Spleen (tissue), 11 donors: ENCODE measurements around the gene GSTK1. TPM values are rescaled to one million over a fixed set of nuclear protein-coding genes. Genes with fewer than 3 reads are reported as not detected.

Source experiments
- DNase-seq: peaks from one replicate; pipeline ENCODE4 v3.0.0-alpha.2; 2020
- H3K27ac ChIP-seq, 8 donors: fragments of 200-600 bp; sonication (generic) in 7 of 8; 1 replicate in 4 of 8; 2 replicates in 4 of 8; pipeline versions ENCODE4 v1.5.0 to v1.8.0; 2016 to 2021; ENCODE audit warnings: inconsistent platforms in 4 of 8, mild to moderate bottlenecking in 4 of 8, moderate library complexity in 1 of 8
- H3K27me3 ChIP-seq, 7 donors: fragments of 200-600 bp; sonication (generic) in 6 of 7; replicated peaks in 1 of 7; 1 replicate in 4 of 7; 2 replicates in 3 of 7; pipeline versions ENCODE4 v1.5.0 to v1.8.0; 2016 to 2021; ENCODE audit warnings: inconsistent platforms in 3 of 7, mild to moderate bottlenecking in 1 of 7
- H3K36me3 ChIP-seq, 6 donors: fragments of 200-600 bp; sonication (generic) in 5 of 6; 1 replicate in 4 of 6; 2 replicates in 2 of 6; pipeline versions ENCODE4 v1.5.0 to v1.8.0; 2016 to 2021; ENCODE audit warnings: inconsistent platforms in 2 of 6
- H3K4me1 ChIP-seq, 6 donors: fragments of 200-600 bp; sonication (generic) in 5 of 6; 1 replicate in 3 of 6; 2 replicates in 3 of 6; pipeline versions ENCODE4 v1.5.0 to v1.8.0; 2016 to 2021; ENCODE audit warnings: inconsistent platforms in 3 of 6
- H3K4me3 ChIP-seq, 8 donors: fragments of 200-600 bp; sonication (generic) in 7 of 8; 1 replicate in 4 of 8; 2 replicates in 4 of 8; pipeline versions ENCODE4 v1.5.0 to v1.8.0; 2016 to 2021; ENCODE audit warnings: inconsistent platforms in 4 of 8, mild to moderate bottlenecking in 4 of 8, moderate library complexity in 2 of 8
- H3K9me3 ChIP-seq, 8 donors: fragments of 200-600 bp; sonication (generic) in 7 of 8; 1 replicate in 4 of 8; 2 replicates in 4 of 8; pipeline versions ENCODE4 v1.5.0 to v1.8.0; 2016 to 2021; ENCODE audit warnings: inconsistent platforms in 4 of 8
- POLR2A ChIP-seq, 3 donors: fragments of 450-650 bp; IDR thresholded peaks; one replicate each; pipeline ENCODE4 v1.5.1; 2017; ENCODE audit warnings: antibody characterized with exemption in 3 of 3, mild to moderate bottlenecking in 1 of 3
- POLR2AphosphoS5 ChIP-seq, 3 donors: sonication (generic); formaldehyde crosslinking; IDR thresholded peaks; one replicate each; pipeline ENCODE4 v1.5.1; 2017; ENCODE audit warnings: antibody characterized with exemption in 3 of 3
- WGBS, 5 donors: extraction: QIAGEN DNeasy Blood & Tissue Kit in 3 of 5; methylation state at CpG; one replicate each; pipeline versions ENCODE4 v1.1.5 to v1.1.7; 2013 to 2018; 5-methylcytosine and 5-hydroxymethylcytosine counted together
- intact Hi-C: fragments of 100-400 bp; cut with DNase I; formaldehyde crosslinking; loops from one replicate; pipeline ENCODE4 v1.15.0; 2023; ENCODE audit warnings: low total_unique reads
- polyA plus RNA-seq, 3 donors: library from polyadenylated mRNA; stranded (reverse); fragments of 200-250 nt; gene quantifications; one replicate each; pipeline ENCODE4 v1.2.1, GENCODE V29; 2013
- total RNA-seq, 7 donors: library from RNA; depleted of rRNA in 3 of 7; stranded (reverse); fragments of >200 nt in 3 of 7; fragmentation: NEBNext Ultra II Directional in 4 of 7; extraction: Animal tissue kit (Norgen Biotek cat#: 25700) in 4 of 7; gene quantifications; one replicate each; pipeline versions ENCODE4 v1.1.0 to v1.2.1, GENCODE V29; 2016 to 2021
- TF ChIP-seq, protein P1 (sequence below), 11 experiments: fragments of 200-600 bp in 7 of 11; fragments of 450-650 bp in 4 of 11; sonication (generic) in 4 of 11; IDR thresholded peaks in 8 of 11; conservative IDR thresholded peaks in 3 of 11; 1 replicate in 7 of 11; 2 replicates in 4 of 11; pipeline versions ENCODE4 v1.4.0 to v1.8.0; 2016 to 2021; ENCODE audit warnings: antibody characterized with exemption in 11 of 11, inconsistent platforms in 4 of 11, mild to moderate bottlenecking in 1 of 11
- donor health status: healthy with polysubstance abuse.
- donor health status: DM: no; HTN: no; CAD: no; lungs with moderate emphysema.
- donor health status: DM: no; HTN: no; CAD: no.
- donor health status: Bipolar disorder and iron deficiency.
- donor health status: healthy.
- donor health status: DM: no; HTN: no; CAD: no.
- donor health status: DM: yes; HTN: yes; CAD: no.

GSTK1 gene
- total and polyA plus RNA-seq, 10 donors = 162 to 247 (median 216) TPM

DNA sequence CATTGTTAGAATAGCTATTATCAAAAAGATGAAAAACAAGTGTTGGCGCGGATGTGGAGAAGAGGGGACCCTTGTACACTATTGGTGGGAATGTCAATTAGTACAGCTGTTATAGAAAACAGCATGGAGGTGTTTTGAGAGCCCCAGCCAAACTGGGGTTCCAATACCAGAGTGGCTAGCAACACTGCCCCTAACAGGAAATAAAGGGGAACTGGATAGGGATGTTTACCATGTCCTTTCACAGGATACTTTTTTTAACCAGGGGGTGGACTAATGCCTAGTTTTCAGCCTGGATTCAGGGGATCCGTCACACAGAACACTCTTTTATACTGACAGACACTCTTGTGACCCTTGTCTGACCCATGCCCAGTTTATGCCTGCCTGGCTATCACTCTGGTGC, 6.9 kb upstream of the GSTK1 start:
- Histone ChIP-seq H3K27ac (peak overlapping the region in 4 of 8 donors; percentile 35 to 62 (median 39)), H3K9me3 (no peaks in the 10 kb centered on the region), H3K36me3 (no peaks in the 10 kb centered on the region), H3K4me1 (peaks cover 4 to 57% (median 22%) of the 10 kb centered on the region in 6 donors), H3K27me3 (no peaks in the 10 kb centered on the region), H3K4me3 (no peak overlapping the region)
- TF ChIP-seq, protein P1, sequence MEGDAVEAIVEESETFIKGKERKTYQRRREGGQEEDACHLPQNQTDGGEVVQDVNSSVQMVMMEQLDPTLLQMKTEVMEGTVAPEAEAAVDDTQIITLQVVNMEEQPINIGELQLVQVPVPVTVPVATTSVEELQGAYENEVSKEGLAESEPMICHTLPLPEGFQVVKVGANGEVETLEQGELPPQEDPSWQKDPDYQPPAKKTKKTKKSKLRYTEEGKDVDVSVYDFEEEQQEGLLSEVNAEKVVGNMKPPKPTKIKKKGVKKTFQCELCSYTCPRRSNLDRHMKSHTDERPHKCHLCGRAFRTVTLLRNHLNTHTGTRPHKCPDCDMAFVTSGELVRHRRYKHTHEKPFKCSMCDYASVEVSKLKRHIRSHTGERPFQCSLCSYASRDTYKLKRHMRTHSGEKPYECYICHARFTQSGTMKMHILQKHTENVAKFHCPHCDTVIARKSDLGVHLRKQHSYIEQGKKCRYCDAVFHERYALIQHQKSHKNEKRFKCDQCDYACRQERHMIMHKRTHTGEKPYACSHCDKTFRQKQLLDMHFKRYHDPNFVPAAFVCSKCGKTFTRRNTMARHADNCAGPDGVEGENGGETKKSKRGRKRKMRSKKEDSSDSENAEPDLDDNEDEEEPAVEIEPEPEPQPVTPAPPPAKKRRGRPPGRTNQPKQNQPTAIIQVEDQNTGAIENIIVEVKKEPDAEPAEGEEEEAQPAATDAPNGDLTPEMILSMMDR (IDR thresholded peaks at IDR 0.05 in 8 of 11, conservative IDR thresholded peaks at IDR 0.05 in 3 of 11) = no peak
- no peak for TF ChIP-seq POLR2A (IDR thresholded peaks at IDR 0.05)
- TF ChIP-seq POLR2AphosphoS5 (IDR thresholded peaks at IDR 0.05) = no peak
- 89 to 98% (median 92%) methylated on average over 3 of the region's 3 CpGs for WGBS, 5 donors
- no peak for DNase-seq
- intact Hi-C loops = no loop called here

- DNase-seq = no peak
- Histone ChIP-seq H3K4me1 (peaks cover 4 to 51% (median 16%) of the 10 kb centered on the region in 6 donors), H3K36me3 (no peaks in the 10 kb centered on the region), H3K9me3 (no peaks in the 10 kb centered on the region), H3K4me3 (no peak overlapping the region), H3K27ac (peak overlapping the region in 4 of 8 donors; percentile 35 to 62 (median 39)), H3K27me3 (no peaks in the 10 kb centered on the region)
- no peak for TF ChIP-seq POLR2AphosphoS5 (IDR thresholded peaks at IDR 0.05)
- intact Hi-C loops = no loop called here
- 67 to 80% (median 77%) methylated on average over 4 of the region's 4 CpGs for WGBS, 5 donors
These were observed 6.3 kb upstream of the GSTK1 start for GRCh38 chr7:143256932-143257331.

- Histone ChIP-seq H3K4me1 (peaks cover 5 to 48% (median 17%) of the 10 kb centered on the region in 6 donors), H3K27me3 (no peaks in the 10 kb centered on the region), H3K36me3 (no peaks in the 10 kb centered on the region), H3K4me3 (no peak overlapping the region), H3K27ac (no peak overlapping the region), H3K9me3 (no peaks in the 10 kb centered on the region)
- intact Hi-C loops = no loop called here
- no peak for TF ChIP-seq POLR2AphosphoS5 (IDR thresholded peaks at IDR 0.05)
- WGBS, 5 donors = 88 to 95% (median 90%) methylated on average over 5 of the region's 5 CpGs
- no peak for DNase-seq
These were observed 5.7 kb upstream of the GSTK1 start for GRCh38 chr7:143257501-143257900.

DNA sequence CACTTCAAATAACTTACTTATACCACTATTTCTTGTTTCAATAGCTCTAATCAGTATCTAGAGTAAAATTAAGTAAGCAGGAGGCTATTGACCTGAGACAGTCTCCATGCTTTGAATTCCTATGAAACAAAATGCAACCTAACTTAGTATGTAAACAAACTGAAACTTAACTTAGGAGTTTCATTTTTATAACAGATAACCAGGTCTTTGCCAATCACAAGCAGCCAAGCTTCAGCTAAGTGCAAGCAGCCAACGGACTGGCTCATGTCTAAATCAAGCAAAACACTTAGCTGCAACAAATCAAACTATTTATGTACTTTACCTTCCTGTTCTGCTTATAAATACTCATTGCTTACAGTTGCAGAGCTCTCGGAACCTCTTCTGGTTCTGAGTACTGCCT, 4.4 kb upstream of the GSTK1 start:
- WGBS, 5 donors = 14 to 30% (median 21%) methylated on average over 2 of the region's 2 CpGs
- intact Hi-C loops = no loop called here
- Histone ChIP-seq H3K4me3 (peak overlapping the region in 2 of 8 donors; percentile 5 to 14), H3K9me3 (no peaks in the 10 kb centered on the region), H3K4me1 (peaks cover 8 to 54% (median 24%) of the 10 kb centered on the region in 6 donors), H3K36me3 (no peaks in the 10 kb centered on the region), H3K27me3 (no peaks in the 10 kb centered on the region), H3K27ac (peak overlapping the region in 6 of 8 donors; percentile 42 to 65 (median 56))
- TF ChIP-seq, protein P1 (IDR thresholded peaks at IDR 0.05 in 8 of 11, conservative IDR thresholded peaks at IDR 0.05 in 3 of 11) = no peak
- TF ChIP-seq POLR2A (IDR thresholded peaks at IDR 0.05) = no peak
- DNase-seq = no peak

- peaks cover 14 to 63% (median 33%) of the 10 kb centered on the region in 6 donors for H3K4me1 ChIP-seq
- intact Hi-C loops = no loop called here
- 80 to 95% (median 92%) methylated on average over 2 of the region's 2 CpGs for WGBS, 5 donors
- H3K4me3 ChIP-seq = no peak overlapping the region
- H3K27me3 ChIP-seq = no peaks in the 10 kb centered on the region
- peak overlapping the region in 1 of 8 donors; percentile 43 for H3K27ac ChIP-seq
- DNase-seq = no peak
- TF ChIP-seq POLR2A (IDR thresholded peaks at IDR 0.05) (no peak), POLR2AphosphoS5 (IDR thresholded peaks at IDR 0.05) (no peak)
- TF ChIP-seq, protein P1 (IDR thresholded peaks at IDR 0.05 in 8 of 11, conservative IDR thresholded peaks at IDR 0.05 in 3 of 11) = no peak
- peaks cover 0 to 3% (median 0%) of the 10 kb centered on the region in 6 donors for H3K36me3 ChIP-seq
- no peaks in the 10 kb centered on the region for H3K9me3 ChIP-seq
These were observed 3.5 kb upstream of the GSTK1 start for GRCh38 chr7:143259765-143260164.
